ENCODE measurements around the gene SMIM9. TPM values are rescaled to one million over a fixed set of nuclear protein-coding genes. Genes with fewer than 3 reads are reported as not detected.
"Not testable (repeated sequence)": the region's sequence is repeated elsewhere in the genome, so short reads cannot be mapped to it uniquely, and the experiment has no call there.

SMIM9 gene
- total RNA-seq, 1 donor from 2014 or later = not detected

DNA sequence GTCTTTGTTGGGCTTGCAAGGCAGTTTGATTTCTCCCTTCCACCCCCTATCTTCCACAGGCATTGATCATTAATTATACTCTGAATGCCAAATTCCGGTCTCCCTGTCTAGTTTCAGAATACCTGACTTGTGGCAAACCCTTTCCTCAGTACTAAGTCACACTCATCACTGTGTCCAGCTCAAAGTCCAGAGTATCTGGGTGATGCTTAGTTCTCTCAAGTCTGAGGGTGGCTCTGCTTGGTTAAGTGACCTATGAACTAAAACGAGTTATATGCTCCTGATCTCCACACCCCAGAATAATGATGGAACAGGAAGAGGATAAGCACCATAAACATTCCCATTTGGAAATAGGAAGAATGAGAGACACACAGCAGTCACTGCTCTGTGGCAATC lies 6.5 kb downstream of the SMIM9 start:
- Mint-ChIP-seq H3K4me3 (no peak overlapping the region), H3K27me3 (ENCODE audit: low read depth) (peaks cover 18% of the 10 kb centered on the region), H3K9me3 (peaks cover 13% of the 10 kb centered on the region), H3K4me1 (no peaks in the 10 kb centered on the region), H3K27ac (ENCODE audit: unreplicated experiment) (no peak overlapping the region), H3K36me3 (ENCODE audit: low read depth) (peaks cover 2% of the 10 kb centered on the region)
- no peak for DNase-seq (ENCODE audit: low read depth, low spot score)
- TF ChIP-seq CTCF (conservative IDR thresholded peaks at IDR 0.05) = no peak

GRCh38 chrX:154827194-154828015 lies 7.1 kb downstream of the SMIM9 start:
- peaks cover 15% of the 10 kb centered on the region for H3K27me3 Mint-ChIP-seq (ENCODE audit: low read depth)
- no peak overlapping the region for H3K4me3 Mint-ChIP-seq
- no peak overlapping the region for H3K27ac Mint-ChIP-seq (ENCODE audit: unreplicated experiment)
- TF ChIP-seq CTCF (conservative IDR thresholded peaks at IDR 0.05) = no peak
- no peak for DNase-seq (ENCODE audit: low read depth, low spot score)
- no peaks in the 10 kb centered on the region for H3K4me1 Mint-ChIP-seq
- peaks cover 14% of the 10 kb centered on the region for H3K9me3 Mint-ChIP-seq
- H3K36me3 Mint-ChIP-seq (ENCODE audit: low read depth) = peaks cover 2% of the 10 kb centered on the region

DNA sequence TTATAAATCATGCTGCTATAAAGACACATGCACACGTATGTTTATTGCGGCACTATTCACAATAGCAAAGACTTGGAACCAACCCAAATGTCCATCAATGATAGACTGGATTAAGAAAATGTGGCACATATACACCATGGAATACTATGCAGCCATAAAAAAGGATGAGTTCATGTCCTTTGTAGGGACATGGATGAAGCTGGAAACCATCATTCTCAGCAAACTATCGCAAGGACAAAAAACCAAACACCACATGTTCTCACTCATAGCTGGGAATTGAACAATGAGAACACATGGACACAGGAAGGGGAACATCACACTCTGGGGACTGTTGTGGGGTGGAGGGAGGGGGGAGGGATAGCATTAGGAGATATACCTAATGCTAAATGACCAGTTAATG lies 8.9 kb downstream of the SMIM9 start:
- DNase-seq (ENCODE audit: low read depth, low spot score); H3K4me3 Mint-ChIP-seq; H3K27ac Mint-ChIP-seq (ENCODE audit: unreplicated experiment); H3K4me1 Mint-ChIP-seq; H3K36me3 Mint-ChIP-seq (ENCODE audit: low read depth): not testable (repeated sequence)
- Mint-ChIP-seq H3K9me3 (peaks cover 16% of the 10 kb centered on the region), H3K27me3 (ENCODE audit: low read depth) (peaks cover 12% of the 10 kb centered on the region)

DNA sequence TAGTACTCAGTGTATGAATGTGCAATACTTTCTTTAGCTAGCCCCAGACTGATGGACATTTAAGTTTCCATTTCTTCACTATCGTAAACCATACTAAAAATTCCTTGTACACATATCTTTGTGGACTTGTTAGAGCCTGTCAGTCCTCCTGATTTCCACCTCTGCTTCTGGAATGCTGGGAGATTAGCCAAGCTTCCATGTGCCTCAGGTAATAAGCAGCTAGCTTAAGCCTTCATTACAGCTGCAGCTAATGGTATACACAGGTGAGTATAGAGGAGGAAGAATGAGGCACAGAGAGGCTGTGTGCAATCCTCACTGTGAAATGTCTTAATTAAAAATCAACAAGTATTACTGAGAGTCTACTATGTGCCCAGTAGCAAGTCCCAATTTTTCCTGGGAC lies 9.8 kb downstream of the SMIM9 start:
- peaks cover 6% of the 10 kb centered on the region for H3K4me1 Mint-ChIP-seq
- H3K4me3 Mint-ChIP-seq = no peak overlapping the region
- H3K36me3 Mint-ChIP-seq (ENCODE audit: low read depth) = no peaks in the 10 kb centered on the region
- H3K9me3 Mint-ChIP-seq = peaks cover 16% of the 10 kb centered on the region
- peaks cover 12% of the 10 kb centered on the region for H3K27me3 Mint-ChIP-seq (ENCODE audit: low read depth)
- DNase-seq (ENCODE audit: low read depth, low spot score) = no peak
- no peak for TF ChIP-seq CTCF (conservative IDR thresholded peaks at IDR 0.05)
- H3K27ac Mint-ChIP-seq (ENCODE audit: unreplicated experiment) = no peak overlapping the region

DNA sequence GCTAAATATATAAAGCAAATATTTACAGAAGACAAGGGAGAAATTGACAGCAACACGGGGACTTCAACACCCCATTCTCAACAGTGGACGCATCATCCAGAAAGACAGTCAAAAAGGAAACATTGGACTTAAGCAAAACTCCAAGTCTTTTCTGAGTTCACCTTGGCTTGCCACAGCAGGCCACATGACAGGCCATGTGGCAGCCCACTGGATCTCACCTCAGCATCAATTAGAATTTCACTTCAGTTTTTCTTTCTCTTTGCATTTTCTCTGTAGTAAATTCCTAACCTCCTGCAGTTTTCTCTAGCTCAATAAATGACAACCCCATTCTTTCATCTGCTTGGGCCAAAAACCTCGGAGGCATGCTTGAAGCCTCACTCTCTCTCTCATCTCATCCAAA lies 12.4 kb downstream of the SMIM9 start:
- Mint-ChIP-seq H3K4me1 (peaks cover 10% of the 10 kb centered on the region), H3K9me3 (peaks cover 14% of the 10 kb centered on the region), H3K27ac (ENCODE audit: unreplicated experiment) (no peak overlapping the region), H3K27me3 (ENCODE audit: low read depth) (peaks cover 12% of the 10 kb centered on the region), H3K36me3 (ENCODE audit: low read depth) (no peaks in the 10 kb centered on the region), H3K4me3 (no peak overlapping the region)
- no peak for DNase-seq (ENCODE audit: low read depth, low spot score)
- no peak for TF ChIP-seq CTCF (conservative IDR thresholded peaks at IDR 0.05)

DNA sequence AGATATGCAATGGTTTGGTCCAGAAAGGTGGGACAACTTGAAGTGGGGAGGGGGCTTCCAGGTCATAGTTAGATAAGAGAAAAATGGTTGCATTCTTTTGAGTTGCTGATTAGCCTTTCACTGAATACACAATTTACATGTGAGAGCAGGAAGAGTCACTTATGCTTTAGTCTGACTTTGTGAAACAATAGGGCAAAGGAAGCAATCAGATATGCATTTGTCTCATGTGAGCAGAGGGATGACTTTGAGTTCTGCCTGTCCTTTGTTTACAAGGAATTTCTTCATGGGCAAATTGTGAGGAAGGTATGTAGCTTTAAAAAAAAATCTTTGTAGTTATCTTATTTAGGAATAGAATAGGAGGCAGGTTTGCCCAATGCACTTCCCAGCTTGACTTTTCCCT lies 12.9 kb downstream of the SMIM9 start:
- Mint-ChIP-seq H3K9me3 (peaks cover 11% of the 10 kb centered on the region), H3K4me1 (peaks cover 10% of the 10 kb centered on the region), H3K27me3 (ENCODE audit: low read depth) (peaks cover 12% of the 10 kb centered on the region), H3K4me3 (no peak overlapping the region), H3K36me3 (ENCODE audit: low read depth) (no peaks in the 10 kb centered on the region), H3K27ac (ENCODE audit: unreplicated experiment) (no peak overlapping the region)
- no peak for TF ChIP-seq CTCF (conservative IDR thresholded peaks at IDR 0.05)
- DNase-seq (ENCODE audit: low read depth, low spot score) = no peak
